ENCODE data around the gene SLC31A1.

DNA sequence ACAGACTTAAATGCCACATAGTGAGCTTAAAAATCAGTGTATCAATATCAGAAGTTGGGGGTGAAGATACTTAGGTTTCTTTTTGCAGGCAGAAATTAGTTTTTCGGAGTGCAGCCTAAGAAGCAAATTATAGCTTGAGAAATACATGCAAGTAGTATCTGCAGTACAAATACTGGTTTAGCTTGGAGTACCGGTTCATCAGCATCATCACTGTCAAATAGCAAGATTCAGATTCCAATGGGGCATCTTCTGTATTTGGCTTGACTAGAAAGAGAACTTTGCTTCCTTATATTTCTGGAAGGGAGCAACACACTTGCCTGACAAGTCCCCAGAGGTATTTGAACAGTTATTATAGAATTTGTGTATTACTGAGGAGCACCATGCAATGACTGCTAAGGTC, 19.8 kb downstream of the SLC31A1 start:
- TF ChIP-seq, protein P1, sequence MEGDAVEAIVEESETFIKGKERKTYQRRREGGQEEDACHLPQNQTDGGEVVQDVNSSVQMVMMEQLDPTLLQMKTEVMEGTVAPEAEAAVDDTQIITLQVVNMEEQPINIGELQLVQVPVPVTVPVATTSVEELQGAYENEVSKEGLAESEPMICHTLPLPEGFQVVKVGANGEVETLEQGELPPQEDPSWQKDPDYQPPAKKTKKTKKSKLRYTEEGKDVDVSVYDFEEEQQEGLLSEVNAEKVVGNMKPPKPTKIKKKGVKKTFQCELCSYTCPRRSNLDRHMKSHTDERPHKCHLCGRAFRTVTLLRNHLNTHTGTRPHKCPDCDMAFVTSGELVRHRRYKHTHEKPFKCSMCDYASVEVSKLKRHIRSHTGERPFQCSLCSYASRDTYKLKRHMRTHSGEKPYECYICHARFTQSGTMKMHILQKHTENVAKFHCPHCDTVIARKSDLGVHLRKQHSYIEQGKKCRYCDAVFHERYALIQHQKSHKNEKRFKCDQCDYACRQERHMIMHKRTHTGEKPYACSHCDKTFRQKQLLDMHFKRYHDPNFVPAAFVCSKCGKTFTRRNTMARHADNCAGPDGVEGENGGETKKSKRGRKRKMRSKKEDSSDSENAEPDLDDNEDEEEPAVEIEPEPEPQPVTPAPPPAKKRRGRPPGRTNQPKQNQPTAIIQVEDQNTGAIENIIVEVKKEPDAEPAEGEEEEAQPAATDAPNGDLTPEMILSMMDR (IDR thresholded peaks at IDR 0.05; ENCODE audit: insufficient read depth, low read length, poor library complexity, severe bottlenecking), result no peak
- TF ChIP-seq EZH2phosphoT487 (conservative IDR thresholded peaks at IDR 0.05; ENCODE audit: low read length), result no peak
